ENCODE data around the gene SLC10A6. TPM values are rescaled to one million over a fixed set of nuclear protein-coding genes. Genes with fewer than 3 reads are reported as not detected.

The SLC10A6 gene
- total RNA-seq, 1 experiment from 2014 or later, result not detected

DNA sequence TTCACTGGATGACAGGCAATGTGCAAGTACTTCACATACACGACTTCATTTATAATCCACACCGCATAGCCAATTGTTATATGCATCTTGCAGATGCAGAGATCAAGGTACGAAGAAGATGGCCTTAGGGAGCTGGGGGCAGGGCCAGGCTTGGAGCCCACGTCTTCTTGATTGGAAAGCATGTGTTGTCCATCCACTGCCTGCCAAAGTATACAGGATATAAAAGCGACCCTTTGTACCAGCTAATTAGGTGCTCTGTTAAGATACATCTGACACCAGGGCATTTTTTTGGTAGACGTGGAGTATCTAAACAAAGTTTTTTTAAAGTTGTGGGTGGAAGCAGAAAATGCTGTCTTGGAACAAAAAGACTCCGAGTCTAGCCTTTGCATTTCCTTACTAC lies 41.6 kb upstream of the SLC10A6 start:
- Histone ChIP-seq H3K36me3 (ENCODE audit: control insufficient read depth, insufficient read depth, low read length) (no peaks in the 10 kb centered on the region), H3K4me1 (ENCODE audit: control insufficient read depth, insufficient read depth, low read length) (peaks cover 2% of the 10 kb centered on the region; the same call in 1 of the 2 replicates), H3K9me3 (ENCODE audit: control insufficient read depth, insufficient read depth, low read depth, low read length) (no peaks in the 10 kb centered on the region), H3K27me3 (ENCODE audit: control insufficient read depth, insufficient read depth, low read length) (no peaks in the 10 kb centered on the region), H3K4me3 (ENCODE audit: low read depth in 2 of 2, low read length in 2 of 2) (no peak overlapping the region), H3K27ac (ENCODE audit: low read length) (no peak overlapping the region)
- no peak for DNase-seq (ENCODE audit: low read depth, low spot score)
- no TSS peak for BruUV-seq (replicated peaks)
- TF ChIP-seq, protein P1, sequence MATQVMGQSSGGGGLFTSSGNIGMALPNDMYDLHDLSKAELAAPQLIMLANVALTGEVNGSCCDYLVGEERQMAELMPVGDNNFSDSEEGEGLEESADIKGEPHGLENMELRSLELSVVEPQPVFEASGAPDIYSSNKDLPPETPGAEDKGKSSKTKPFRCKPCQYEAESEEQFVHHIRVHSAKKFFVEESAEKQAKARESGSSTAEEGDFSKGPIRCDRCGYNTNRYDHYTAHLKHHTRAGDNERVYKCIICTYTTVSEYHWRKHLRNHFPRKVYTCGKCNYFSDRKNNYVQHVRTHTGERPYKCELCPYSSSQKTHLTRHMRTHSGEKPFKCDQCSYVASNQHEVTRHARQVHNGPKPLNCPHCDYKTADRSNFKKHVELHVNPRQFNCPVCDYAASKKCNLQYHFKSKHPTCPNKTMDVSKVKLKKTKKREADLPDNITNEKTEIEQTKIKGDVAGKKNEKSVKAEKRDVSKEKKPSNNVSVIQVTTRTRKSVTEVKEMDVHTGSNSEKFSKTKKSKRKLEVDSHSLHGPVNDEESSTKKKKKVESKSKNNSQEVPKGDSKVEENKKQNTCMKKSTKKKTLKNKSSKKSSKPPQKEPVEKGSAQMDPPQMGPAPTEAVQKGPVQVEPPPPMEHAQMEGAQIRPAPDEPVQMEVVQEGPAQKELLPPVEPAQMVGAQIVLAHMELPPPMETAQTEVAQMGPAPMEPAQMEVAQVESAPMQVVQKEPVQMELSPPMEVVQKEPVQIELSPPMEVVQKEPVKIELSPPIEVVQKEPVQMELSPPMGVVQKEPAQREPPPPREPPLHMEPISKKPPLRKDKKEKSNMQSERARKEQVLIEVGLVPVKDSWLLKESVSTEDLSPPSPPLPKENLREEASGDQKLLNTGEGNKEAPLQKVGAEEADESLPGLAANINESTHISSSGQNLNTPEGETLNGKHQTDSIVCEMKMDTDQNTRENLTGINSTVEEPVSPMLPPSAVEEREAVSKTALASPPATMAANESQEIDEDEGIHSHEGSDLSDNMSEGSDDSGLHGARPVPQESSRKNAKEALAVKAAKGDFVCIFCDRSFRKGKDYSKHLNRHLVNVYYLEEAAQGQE (IDR thresholded peaks at IDR 0.05; ENCODE audit: insufficient read depth in 1 of 2, low read depth in 2 of 2, low read length in 1 of 2), result no peak
- TF ChIP-seq SIN3A (IDR thresholded peaks at IDR 0.05; ENCODE audit: borderline replicate concordance, insufficient read depth, low read depth, low read length) (no peak), TCF7L2 (IDR thresholded peaks at IDR 0.05; ENCODE audit: low read depth, low read length) (no peak), CTCF (IDR thresholded peaks at IDR 0.05) (no peak)
- ChIA-PET POLR2A (interaction anchor here (0.7 kb wide), 1 partner anchor 64 kb away, joined by 3 read pairs; no protein-coding TSS in a partner anchor), CTCF (interaction anchor here (0.6 kb wide), 1 partner anchor 30 kb away, joined by 3 read pairs; no protein-coding TSS in a partner anchor)
- in situ Hi-C loops (cut with HindIII; ENCODE audit: low pct_unique_long_range_greater_than_20kb, low sequenced_read_pairs) (no loop called here), intact Hi-C loops (cut with micrococcal nuclease; ENCODE audit: unreplicated experiment) (no loop called here)
- no peak for ATAC-seq

DNA sequence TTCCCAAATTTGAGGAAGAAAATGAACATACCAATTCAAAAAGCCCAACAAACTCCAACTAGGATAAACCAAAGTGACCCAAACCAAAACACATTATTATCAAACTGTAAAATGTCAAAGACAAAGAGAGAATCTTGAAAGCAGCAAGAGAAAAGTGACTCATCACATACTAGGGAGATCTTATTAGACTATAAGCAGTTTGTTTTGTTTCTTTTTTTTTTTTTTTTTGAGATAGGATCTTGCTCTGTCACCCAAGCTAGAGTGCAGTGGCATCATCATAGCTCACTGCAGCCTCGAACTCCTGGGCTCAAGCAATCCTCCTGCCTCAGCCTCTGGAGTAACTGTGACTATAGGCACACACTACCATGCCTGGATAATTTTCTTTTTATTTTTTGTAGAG lies 30.5 kb upstream of the SLC10A6 start:
- BruUV-seq (replicated peaks), result no TSS peak
- in situ Hi-C loops (cut with HindIII; ENCODE audit: low pct_unique_long_range_greater_than_20kb, low sequenced_read_pairs), result no loop called here
- POLR2A ChIA-PET, result no interaction called here

More for the DNA sequence above, 30.5 kb upstream of the SLC10A6 start:
- ATAC-seq, result no peak
- intact Hi-C loops (cut with micrococcal nuclease; ENCODE audit: unreplicated experiment), result no loop called here
- no peaks in the 10 kb centered on the region for H3K4me1 ChIP-seq (ENCODE audit: control insufficient read depth, insufficient read depth, low read length)
- no peak overlapping the region for H3K4me3 ChIP-seq (ENCODE audit: low read depth in 2 of 2, low read length in 2 of 2)
- H3K9me3 ChIP-seq (ENCODE audit: control insufficient read depth, insufficient read depth, low read depth, low read length), result no peaks in the 10 kb centered on the region
- no peaks in the 10 kb centered on the region for H3K36me3 ChIP-seq (ENCODE audit: control insufficient read depth, insufficient read depth, low read length)
- no peak for DNase-seq (ENCODE audit: low read depth, low spot score)
- CTCF ChIA-PET, result interaction anchor here (0.6 kb wide), 1 partner anchor 527 kb away, joined by 3 read pairs; no protein-coding TSS in a partner anchor
- TF ChIP-seq TCF7L2 (IDR thresholded peaks at IDR 0.05; ENCODE audit: low read depth, low read length) (no peak), SIN3A (IDR thresholded peaks at IDR 0.05; ENCODE audit: borderline replicate concordance, insufficient read depth, low read depth, low read length) (no peak), POLR2AphosphoS5 (IDR thresholded peaks at IDR 0.05; ENCODE audit: low read depth, low read length) (no peak), CTCF (IDR thresholded peaks at IDR 0.05) (no peak)
- TF ChIP-seq, protein P1 (IDR thresholded peaks at IDR 0.05; ENCODE audit: insufficient read depth in 1 of 2, low read depth in 2 of 2, low read length in 1 of 2), result no peak
- H3K27me3 ChIP-seq (ENCODE audit: control insufficient read depth, insufficient read depth, low read length), result no peaks in the 10 kb centered on the region
- H3K27ac ChIP-seq (ENCODE audit: low read length), result no peak overlapping the region
